HG03342 (cell line): ENCODE measurements around the gene MTMR12.
"Not testable (repeated sequence)": the region's sequence is repeated elsewhere in the genome, so short reads cannot be mapped to it uniquely, and the experiment has no call there.

ENCODE experiments used
- ATAC-seq: cut with Tn5 transposase; IDR thresholded peaks from one replicate; pipeline ENCODE4 v1.9.1; 2021; ENCODE audit warnings: mild to moderate bottlenecking, moderate library complexity; ENCODE audit not compliant: unreplicated experiment

MTMR12 gene

DNA sequence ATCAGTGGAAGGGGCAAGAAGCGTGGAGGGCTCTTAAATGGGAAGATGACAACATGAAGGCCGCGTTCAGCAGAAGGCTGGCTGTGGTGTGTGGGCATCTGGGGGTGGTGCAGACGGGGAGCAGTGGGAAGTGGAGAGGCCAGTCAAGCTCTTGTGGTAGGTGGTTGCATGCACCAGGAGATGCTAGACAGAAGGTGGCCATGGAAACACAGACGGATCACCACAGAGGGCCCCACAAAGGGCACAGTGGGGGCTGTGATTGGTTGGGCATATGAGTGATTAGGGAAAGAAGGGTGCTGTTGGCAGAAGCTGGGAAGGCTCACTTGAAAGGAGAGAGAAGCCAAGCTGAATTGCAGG, 14.7 kb downstream of the MTMR12 start:
- ATAC-seq: peak; percentile 77

DNA sequence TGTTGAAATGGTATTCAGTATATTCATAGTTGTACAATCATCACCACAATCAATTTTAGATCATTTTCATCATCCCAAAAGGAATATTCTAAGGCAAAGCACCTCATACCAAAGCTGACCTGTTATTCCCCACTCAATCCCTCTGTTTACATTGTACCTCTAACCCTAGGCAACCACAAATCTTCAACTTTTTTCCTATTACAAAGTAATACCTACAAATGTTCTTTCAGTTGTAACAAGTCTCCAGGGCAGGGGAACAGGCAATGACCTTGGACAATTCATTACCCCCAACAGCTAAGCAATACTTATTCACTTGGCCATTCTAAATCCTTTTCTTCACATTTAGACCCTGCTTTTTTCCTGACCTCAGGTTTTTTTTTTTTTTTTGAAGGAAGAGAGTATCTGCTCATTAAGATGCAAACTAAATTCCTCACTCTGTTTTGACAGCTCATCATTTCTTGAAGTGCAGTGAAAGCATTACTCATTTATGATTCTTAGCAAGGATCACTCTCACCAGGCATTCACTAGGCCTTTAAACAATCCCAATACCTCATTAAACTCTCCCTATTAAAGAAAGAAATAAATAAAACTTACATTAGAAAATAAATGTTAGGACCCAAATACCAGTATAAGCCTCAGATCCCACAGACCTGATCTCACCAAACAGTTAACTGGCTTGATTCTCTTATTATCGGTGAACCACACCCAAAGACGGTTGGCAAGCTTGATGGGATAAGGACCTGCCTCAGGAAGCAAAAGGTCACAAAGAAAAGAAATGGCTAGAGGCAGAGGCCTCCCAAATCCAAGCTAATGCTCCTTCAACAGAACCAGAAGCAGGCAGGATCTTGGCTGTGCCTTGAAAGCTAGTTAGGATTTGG, 15.3 kb downstream of the MTMR12 start:
- ATAC-seq: no peak

DNA sequence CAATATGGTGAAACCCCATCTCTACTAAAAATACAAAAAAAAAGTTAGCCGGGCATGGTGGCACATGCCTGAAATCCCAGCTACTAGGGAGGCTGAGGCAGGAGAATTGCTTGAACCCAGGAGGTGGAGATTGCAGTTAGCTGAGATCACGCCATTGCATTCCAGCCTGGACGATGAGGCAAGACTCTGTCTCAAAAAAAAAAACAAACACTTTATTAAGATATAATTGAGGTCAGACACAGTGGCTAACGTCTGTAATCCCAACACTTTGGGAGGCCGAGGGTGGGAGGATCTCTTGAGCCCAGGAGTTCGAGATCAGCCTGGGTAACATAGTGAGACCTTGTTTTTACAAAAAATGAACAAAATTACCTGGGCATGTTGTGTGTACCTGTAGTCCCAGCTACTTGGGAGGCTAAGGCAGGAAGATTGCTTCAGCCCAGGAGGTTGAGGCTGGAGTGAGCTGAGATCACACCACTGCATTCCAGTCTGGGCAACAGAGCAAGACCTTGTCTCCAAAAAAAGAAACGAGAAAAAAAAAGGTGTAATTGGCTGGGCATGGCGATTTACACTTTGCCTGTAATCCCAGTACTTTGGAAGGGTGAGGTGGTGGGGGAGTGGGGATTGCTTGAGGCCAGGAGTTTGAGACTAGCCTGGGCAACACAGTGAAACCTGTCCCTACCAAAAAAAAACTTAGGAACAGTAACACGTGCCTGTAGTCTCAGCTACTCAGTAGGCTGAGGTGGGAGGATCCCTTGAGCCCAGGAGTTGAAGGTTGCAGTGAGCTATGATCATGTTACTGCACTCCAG, 16.6 kb downstream of the MTMR12 start:
- ATAC-seq: not testable (repeated sequence)

DNA sequence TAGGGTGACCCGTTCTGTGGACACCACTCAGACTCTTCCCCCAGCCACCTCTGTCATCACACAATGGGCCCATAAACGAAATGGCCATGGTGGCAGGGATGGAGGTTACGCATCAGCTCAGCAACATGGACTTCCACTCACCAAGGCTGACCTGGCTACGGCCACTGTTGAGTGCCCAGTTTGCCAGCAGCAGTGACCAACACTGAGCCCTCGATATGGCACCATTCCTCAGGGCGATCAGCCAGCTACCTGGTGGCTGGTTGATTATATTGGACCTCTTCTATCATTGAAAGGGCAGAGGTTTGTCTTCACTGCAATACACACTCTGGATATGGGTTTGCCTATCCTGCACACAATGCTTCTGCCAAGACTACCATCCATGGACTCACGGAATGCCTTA, 21.1 kb downstream of the MTMR12 start:
- ATAC-seq: no peak

DNA sequence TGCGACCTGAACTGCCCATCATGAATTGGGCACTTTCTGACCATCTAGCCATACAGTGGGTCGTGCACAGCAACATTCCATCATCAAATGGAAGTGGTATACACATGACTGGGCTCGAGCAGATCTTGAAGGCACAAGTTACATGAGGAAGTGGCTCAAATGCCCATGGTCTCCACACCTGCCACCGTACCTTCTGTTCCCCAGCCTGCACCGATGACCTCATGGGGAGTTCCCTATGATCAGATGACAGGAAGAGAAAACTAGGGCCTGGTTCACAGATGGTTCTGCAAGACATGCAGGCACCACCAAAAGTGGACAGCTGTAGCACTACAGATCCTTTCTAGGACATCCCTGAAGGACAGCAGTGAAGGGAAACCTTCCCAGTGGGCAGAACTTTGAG, 21.8 kb downstream of the MTMR12 start:
- ATAC-seq: no peak

DNA sequence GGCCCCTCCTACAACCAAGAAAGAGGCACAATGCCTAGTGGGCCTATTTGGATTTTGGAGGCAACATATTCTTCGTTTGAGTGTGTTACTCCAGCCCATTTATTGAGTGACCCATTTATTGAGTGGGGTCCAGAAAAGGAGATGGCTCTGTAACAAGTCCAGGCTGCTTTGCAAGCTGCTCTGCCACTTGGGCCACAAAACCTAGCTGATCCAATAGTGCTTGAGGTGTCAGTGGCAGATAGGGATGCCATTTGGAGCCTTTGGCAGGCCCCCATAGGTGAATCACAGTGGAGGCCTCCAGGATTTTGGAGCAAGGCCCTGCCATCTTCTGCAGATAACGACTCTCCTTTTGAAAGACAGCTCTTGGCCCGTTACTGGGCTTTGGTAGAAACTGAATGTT, 22.2 kb downstream of the MTMR12 start:
- ATAC-seq: not testable (repeated sequence)

DNA sequence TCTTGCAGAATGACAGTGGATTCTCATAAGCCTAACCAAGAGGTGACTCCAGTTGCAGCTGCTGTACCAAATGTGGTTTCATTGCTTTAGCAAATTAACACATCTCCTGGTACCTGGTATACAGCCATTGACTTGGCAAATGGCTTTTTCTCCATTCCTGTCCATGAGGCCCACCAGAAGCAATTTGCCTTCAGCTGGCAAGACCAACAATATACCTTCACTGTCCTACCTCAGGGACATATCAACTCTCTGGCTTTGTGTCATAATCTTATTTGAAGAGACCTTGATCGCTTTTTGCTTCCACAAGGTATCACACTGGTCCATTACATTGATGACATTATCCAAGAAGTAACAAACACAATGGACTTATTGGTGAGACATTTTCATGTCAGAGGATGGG, 22.8 kb downstream of the MTMR12 start:
- ATAC-seq: not testable (repeated sequence)

DNA sequence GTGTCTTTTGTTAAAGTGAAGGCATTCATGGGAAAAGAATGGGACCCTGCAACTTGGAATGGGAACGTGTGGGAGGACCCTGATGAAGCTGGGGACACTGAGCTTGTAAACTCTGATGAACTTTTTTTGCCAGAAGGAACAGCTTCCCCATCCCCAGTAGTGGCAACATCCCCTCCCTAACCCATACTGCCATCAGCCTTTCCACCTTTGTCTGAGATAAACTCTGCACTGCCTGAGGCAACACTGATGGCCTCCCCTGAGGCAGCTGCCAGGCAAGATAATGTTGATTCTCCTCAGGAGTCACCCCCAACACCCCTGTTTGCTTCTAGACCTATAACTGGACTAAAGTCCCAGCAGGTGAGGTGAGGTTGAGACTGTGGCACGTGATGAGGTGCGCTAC, 24.6 kb downstream of the MTMR12 start:
- ATAC-seq: not testable (repeated sequence)

DNA sequence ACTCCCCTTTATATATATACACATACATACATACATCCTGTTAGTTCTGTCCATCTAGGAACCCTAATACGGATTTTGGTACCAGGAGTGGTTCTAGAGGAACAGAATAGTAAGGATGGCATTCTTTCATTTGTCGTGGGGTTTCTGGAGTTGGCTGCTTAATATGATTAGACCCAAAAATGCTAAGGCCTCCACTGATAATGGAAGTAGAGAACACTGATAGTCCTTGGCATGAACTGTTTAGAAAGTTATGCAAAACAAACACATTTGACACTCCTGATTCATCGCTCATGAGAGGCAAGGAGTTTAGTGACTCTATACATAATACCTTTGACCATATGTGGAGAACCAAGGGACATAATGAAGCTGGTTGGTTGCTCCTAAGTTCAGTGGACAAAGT, 25.2 kb downstream of the MTMR12 start:
- ATAC-seq: not testable (repeated sequence)

DNA sequence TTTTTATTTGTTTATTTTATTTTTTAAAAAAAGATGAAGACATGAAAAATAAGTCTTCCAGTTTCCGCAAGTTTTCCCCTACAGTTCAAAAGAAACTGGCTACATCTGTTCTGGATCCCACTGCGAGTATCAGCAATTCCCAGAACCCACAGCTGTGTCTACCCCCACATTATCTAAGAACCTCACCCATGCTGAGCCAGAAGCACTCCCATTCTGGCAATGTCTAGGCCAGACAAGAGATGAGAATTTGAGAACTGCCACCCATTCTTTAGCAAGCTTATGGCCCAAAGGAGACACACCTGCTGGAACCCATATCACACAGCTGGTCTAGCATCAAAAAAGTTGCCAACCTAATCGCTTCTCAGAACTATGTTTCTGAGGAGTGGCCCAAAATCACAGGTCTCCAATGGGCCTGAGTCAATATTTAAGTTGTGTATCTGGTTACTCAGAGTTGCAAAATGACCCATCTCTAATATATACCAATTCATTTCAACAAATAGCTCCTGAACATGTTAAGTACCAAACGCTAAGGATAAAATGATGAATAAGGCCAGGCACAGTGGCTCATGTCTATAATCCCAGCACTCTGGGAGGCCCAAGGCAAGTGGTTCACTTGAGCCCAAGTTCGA, 27.1 kb downstream of the MTMR12 start:
- no peak for ATAC-seq

DNA sequence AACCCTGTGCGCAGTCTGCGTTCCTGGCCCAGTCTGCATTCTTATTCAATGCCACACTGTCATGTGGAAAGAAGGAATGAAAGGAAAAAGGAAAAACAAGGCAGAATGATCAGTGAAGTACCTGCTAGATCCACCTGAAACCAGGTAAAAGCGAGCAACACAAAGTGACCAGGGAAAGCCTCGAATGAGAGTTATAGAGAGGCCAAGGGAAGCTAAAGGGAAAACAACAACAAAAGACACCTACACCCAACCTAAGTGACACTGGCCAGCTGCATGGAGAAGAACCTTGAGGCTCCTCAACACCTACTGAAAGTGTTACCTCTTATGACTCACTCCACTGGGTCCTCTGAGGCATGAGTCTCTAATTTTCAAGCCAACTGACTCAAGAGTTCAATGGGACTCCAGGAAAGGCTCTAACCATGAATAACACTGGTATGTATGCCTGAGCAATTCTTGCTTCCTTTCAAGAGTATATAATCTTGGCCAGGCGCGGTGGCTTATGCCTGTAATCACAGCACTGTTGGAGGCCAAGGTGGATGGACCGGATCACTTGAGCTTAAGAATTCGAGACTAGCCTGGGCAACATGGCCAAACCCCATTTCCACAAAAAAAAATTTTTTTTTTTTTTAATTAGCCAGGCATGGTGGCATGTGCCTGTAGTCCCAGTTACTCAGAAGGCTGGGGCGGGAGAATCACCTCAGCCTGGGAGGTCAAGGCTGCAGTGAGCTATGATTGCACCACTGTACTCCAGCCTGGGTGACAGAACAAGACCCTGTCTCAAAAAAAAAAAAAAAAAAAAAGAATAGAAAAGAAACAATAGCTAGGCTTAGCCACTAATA, 29.0 kb downstream of the MTMR12 start:
- peak; percentile 52 for ATAC-seq

DNA sequence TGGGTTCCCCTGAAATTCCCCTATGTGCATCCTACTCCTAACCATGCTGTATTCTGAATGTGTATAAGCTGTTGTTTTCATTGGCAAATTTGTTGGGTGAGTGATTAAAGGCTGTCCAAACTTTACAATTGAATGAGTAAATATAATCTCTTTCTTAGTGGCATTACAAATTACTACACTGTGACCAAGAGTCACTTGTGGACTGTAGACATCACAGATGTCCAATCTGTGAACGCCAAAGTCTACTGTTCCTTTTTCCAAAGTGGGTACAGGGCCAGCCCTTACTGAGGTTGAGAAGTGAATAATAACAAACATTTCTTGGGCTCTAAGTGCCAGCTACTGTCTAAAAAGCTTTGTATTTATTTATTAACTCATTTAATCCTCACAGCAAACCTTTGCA, 29.7 kb downstream of the MTMR12 start:
- ATAC-seq: no peak

DNA sequence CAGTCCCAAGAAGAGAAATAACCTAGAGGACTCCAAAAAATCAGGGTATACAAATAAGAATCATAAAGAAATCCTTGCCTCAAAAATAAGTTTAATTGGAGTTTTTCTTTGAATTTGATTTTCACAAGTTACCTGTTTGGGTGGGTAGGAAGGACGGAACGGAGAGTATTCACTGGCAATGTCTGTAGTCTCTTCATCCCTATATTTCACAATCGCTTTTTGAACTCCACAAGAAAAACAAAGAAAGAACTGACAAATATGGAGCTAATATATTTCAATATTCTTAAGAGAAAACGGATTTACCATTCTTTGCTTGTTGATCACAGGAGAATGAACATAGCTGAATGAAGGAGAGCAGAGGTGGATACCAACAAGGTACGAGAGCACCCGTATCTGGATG, 30.1 kb downstream of the MTMR12 start:
- ATAC-seq: no peak

DNA sequence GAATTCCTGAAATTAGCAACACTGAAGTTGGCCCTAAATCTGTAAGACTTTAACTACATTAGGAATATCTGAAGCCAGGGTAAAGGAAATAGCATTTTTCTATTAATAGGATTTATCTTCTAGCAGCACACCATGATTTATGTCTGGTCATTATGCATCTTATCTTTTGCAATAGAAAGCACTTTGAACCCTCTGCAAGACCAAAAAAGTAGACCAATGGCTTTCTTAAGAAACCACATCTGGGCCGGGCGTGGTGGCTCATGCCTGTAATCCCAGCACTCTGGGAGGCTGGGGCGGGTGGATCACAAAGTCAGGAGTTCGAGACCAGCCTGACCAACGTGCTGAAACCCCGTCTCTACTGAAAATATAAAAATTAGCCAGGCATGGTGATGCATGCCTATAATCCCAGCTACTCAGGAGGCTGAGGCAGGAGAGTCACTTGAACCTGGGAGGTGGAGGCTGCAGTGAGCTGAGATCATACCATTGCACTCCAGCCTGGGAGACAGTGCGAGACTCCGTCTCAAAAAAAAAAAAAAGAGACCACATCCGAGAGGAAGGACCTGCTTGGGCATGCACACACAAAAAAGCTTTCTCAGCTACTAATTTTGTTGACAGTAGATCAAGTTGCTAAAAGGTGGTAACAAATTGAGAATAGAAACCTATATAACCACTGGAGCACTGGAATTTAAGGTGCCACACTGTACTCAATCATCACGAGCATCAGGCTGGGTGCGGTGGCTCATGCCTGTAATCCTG, 31.2 kb downstream of the MTMR12 start:
- ATAC-seq: not testable (repeated sequence)

DNA sequence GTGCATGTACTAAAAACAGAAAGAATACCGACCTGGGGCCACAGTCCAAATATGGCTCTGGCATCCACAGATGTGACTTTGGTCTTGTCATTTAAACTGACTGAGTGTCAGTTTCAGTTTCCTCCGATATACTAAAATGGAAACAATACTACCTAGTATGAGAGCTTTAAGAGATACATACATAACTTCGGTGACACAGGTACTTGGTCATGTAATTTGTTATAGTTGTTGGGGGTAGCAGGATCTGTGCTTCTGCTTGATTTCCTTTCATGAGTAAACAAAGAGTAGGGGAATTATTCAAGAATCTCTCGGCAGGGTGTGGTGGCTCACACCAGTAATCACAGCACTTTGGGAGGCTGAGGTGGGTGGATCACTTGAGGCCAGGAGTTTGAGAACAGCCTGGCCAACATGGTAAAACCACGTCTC, 32.1 kb downstream of the MTMR12 start:
- ATAC-seq: peak; percentile 82

DNA sequence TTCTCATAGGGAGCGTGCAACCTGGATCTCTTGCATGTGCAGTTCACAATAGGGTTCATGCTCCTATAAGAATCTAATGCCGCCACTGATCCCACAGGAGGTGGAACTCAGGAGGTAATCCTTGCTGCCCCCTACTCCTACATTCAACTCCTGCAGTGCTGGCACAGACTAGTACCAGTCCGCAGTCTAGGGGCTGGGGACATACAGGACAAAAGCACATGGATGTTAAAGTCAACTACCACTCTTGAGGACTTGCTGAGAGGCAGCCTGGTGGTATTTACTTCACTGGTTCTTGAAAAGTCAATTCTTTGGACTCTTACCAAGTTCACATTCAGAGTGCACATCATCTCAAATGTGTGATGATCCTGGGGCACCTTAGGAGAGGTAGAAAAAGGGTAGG, 33.0 kb downstream of the MTMR12 start:
- ATAC-seq: no peak

DNA sequence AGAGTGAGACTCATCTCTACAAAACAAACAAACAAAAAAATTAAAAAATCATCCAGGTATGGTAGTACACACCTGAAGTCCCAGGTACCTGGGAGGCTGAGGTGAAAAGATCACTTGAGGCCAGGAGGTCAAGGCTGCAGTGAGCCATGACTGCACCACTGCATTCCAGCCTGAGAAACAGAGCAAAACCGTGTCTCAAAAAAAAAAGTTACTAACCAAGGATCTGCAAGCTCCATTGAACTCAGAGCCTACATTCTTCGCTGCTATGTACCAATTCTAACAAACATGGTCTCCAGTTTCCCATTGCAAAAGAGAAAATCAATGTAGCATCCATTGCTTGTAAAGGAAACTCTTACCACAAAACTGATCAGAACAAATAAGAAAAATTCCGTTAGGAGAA, 33.5 kb downstream of the MTMR12 start:
- ATAC-seq: no peak

DNA sequence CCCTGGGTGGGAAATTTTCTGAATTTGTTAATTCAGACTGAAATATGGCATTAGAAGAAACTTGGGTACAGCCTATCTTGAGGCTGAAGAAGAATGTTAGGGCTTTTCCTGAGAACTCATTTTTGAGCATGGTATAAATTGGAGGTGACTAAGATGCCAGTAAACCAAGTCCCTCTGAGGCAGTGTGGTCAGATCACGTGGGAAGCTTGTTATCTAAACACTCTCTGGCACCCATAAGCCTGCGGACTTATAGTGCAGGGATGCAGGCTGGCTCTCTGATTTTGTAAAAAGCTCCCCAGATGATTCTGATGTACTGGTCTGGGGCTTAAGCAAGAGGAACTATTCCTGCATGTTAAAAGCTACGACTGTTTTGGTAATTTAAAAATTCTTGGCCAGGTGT, 34.3 kb downstream of the MTMR12 start:
- no peak for ATAC-seq

DNA sequence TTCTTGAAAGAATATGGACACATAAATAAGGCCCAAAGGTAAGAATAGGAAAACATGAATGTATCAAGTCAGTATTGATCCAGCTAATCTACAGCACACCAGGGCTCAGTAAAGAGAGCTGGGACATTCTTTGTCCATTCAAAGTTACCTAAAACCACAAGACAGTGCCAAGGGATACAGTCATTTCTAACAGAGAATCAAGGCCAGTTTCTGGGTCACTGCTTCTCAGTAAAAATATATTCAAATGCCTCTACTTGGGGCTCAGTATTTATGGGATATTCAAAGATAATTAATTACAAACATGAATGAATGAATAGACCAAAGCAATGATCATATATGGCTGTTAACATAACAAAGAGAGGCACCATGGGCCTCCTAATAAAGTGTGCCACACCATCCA, 34.9 kb downstream of the MTMR12 start:
- peak; percentile 32 for ATAC-seq
